Choroid plexus epithelial cell (primary cell): ENCODE measurements around the gene RBM14.
A peak's percentile ranks its signal among the peaks of the same experiment; 100 is the strongest.

ENCODE experiments used
- DNase-seq: peaks from one replicate; pipeline ENCODE4 v3.0.0-alpha.2; 2010; ENCODE audit warnings: low read depth
- H3K4me3 ChIP-seq: 2 replicates; pipeline ENCODE4 v1.5.1; 2011; ENCODE audit warnings: low read depth, mild to moderate bottlenecking, control low read depth, low read length, moderate library complexity
- CTCF ChIP-seq: conservative IDR thresholded peaks from 2 replicates; pipeline ENCODE4 v1.5.1; 2011; ENCODE audit warnings: low read depth, mild to moderate bottlenecking, control low read depth, inconsistent platforms, low read length, moderate library complexity

Gene RBM14

GRCh38 chr11:66643745-66644437, 27.5 kb downstream of the RBM14 start:
- no peak overlapping the region for H3K4me3 ChIP-seq
- no peak for DNase-seq
- TF ChIP-seq CTCF, result no peak

- TF ChIP-seq CTCF, result no peak
- no peak overlapping the region for H3K4me3 ChIP-seq
- DNase-seq, result no peak
These were observed 30.4 kb downstream of the RBM14 start for GRCh38 chr11:66646828-66647227.

- no peak overlapping the region for H3K4me3 ChIP-seq
- no peak for TF ChIP-seq CTCF
- no peak for DNase-seq
These were observed 33.5 kb downstream of the RBM14 start for GRCh38 chr11:66649903-66650302.

GRCh38 chr11:66651016-66651415, 34.6 kb downstream of the RBM14 start:
- peak; percentile 26 for DNase-seq
- no peak for TF ChIP-seq CTCF

GRCh38 chr11:66652651-66653050, 36.2 kb downstream of the RBM14 start:
- no peak overlapping the region for H3K4me3 ChIP-seq
- DNase-seq, result no peak
- TF ChIP-seq CTCF, result no peak

More at GRCh38 chr11:66651016-66651415, 34.6 kb downstream of the RBM14 start:
- no peak overlapping the region for H3K4me3 ChIP-seq

GRCh38 chr11:66653123-66653522, 36.7 kb downstream of the RBM14 start:
- TF ChIP-seq CTCF, result no peak
- DNase-seq, result no peak

GRCh38 chr11:66659763-66660162, 43.3 kb downstream of the RBM14 start:
- no peak overlapping the region for H3K4me3 ChIP-seq
- no peak for DNase-seq
- TF ChIP-seq CTCF, result no peak

More at GRCh38 chr11:66653123-66653522, 36.7 kb downstream of the RBM14 start:
- H3K4me3 ChIP-seq, result no peak overlapping the region
